ENCODE results near the gene GSKIP. TPM values are rescaled to one million over a fixed set of nuclear protein-coding genes. Genes with fewer than 3 reads are reported as not detected.

Gene GSKIP
- total RNA-seq, 2 donors from 2014 or later = 8.0 to 11.2 TPM

- TF ChIP-seq CTCF (IDR thresholded peaks at IDR 0.05) (no peak), POLR2A (IDR thresholded peaks at IDR 0.05) (no peak)
- 75 to 83% methylated on average over 5 of the region's 5 CpGs for WGBS, 2 donors
- no peaks in the 10 kb centered on the region for H3K9me3 ChIP-seq
- DNase-seq (no peak), ATAC-seq (no peak)
- H3K27me3 ChIP-seq = no peaks in the 10 kb centered on the region
- H3K36me3 ChIP-seq (replicated peaks in 1 of 2; ENCODE audit: insufficient read depth in 1 of 2, low read depth in 2 of 2) = no peaks in the 10 kb centered on the region
- H3K27ac ChIP-seq = no peak overlapping the region
- no peak overlapping the region for H3K4me3 ChIP-seq
- H3K4me1 ChIP-seq = no peaks in the 10 kb centered on the region
- intact Hi-C loops (cut with DNase I) = loop anchor here (10.0 kb wide), 1 partner anchor 328 kb away; no protein-coding TSS in a partner anchor
These were observed 59.7 kb downstream of the GSKIP start for GRCh38 chr14:96422992-96423391.

GRCh38 chr14:96423446-96424108 lies 60.3 kb downstream of the GSKIP start:
- H3K4me3 ChIP-seq = peak overlapping the region in 1 of 2 donors; percentile 8
- no peaks in the 10 kb centered on the region for H3K4me1 ChIP-seq
- intact Hi-C loops (cut with DNase I) = loop anchor here (10.0 kb wide), 1 partner anchor 329 kb away; no protein-coding TSS in a partner anchor
- no peaks in the 10 kb centered on the region for H3K36me3 ChIP-seq (replicated peaks in 1 of 2; ENCODE audit: insufficient read depth in 1 of 2, low read depth in 2 of 2)
- no peak for ATAC-seq
- TF ChIP-seq CTCF (IDR thresholded peaks at IDR 0.05) (no peak), POLR2A (IDR thresholded peaks at IDR 0.05) (no peak)
- DNase-seq = no peak
- no peaks in the 10 kb centered on the region for H3K9me3 ChIP-seq
- H3K27me3 ChIP-seq = no peaks in the 10 kb centered on the region
- WGBS, 2 donors = 51% methylated on average over 25 of the region's 25 CpGs; no CpG with 5 or more reads in 1 of the 2 donors
- no peak overlapping the region for H3K27ac ChIP-seq

- WGBS, 2 donors = 2 to 8% methylated on average over 10 to 33 of the region's 33 CpGs
- peak; percentile 96 for ATAC-seq
- no peak overlapping the region for H3K27ac ChIP-seq
These were observed 61.0 kb downstream of the GSKIP start for GRCh38 chr14:96424109-96424989.

GRCh38 chr14:96434040-96434439 lies 70.7 kb downstream of the GSKIP start:
- WGBS, 2 donors = 42 to 45% methylated on average over 4 of the region's 4 CpGs
- H3K4me1 ChIP-seq = peaks cover 9% of the 10 kb centered on the region
- intact Hi-C loops (cut with DNase I) = no loop called here
- DNase-seq (peak in 3 of 4 donors; percentile 36 to 58 (median 45)), ATAC-seq (peak; percentile 65)
- no peaks in the 10 kb centered on the region for H3K27me3 ChIP-seq
- TF ChIP-seq POLR2A (IDR thresholded peaks at IDR 0.05) (no peak), CTCF (IDR thresholded peaks at IDR 0.05) (peak in 4 of 7 experiments; percentile 37 to 64 (median 44))
- no peak overlapping the region for H3K4me3 ChIP-seq
- H3K9me3 ChIP-seq = no peaks in the 10 kb centered on the region
- no peaks in the 10 kb centered on the region for H3K36me3 ChIP-seq (replicated peaks in 1 of 2; ENCODE audit: insufficient read depth in 1 of 2, low read depth in 2 of 2)
- no peak overlapping the region for H3K27ac ChIP-seq

More at GRCh38 chr14:96424109-96424989, 61.0 kb downstream of the GSKIP start:
- Histone ChIP-seq H3K4me3 (peak overlapping the region in 1 of 2 donors; percentile 8), H3K27me3 (no peaks in the 10 kb centered on the region), H3K9me3 (no peaks in the 10 kb centered on the region), H3K4me1 (no peaks in the 10 kb centered on the region), H3K36me3 (replicated peaks in 1 of 2; ENCODE audit: insufficient read depth in 1 of 2, low read depth in 2 of 2) (no peaks in the 10 kb centered on the region)
- DNase-seq = peak; percentile 33 to 52 (median 41)
- intact Hi-C loops (cut with DNase I) = loop anchor here (10.0 kb wide), 1 partner anchor 330 kb away; no protein-coding TSS in a partner anchor
- TF ChIP-seq CTCF (IDR thresholded peaks at IDR 0.05) = peak; percentile 50 to 88 (median 80)
- no peak for TF ChIP-seq POLR2A (IDR thresholded peaks at IDR 0.05)

Small RNA genes within 50 kb of the gene (small RNA-seq; reads per million reads assigned to genes)
- 0.19 reads per million for gene RNU2-33P

Other genes with a start within 250 kb of the GSKIP start
- 10 to 100 TPM in 1 of 2 donors, 1 to 10 TPM in 1; 9.6 to 11.4 TPM for gene BDKRB2, start 158.7 kb upstream of the GSKIP start, total RNA-seq
- gene BDKRB1, start 107.3 kb upstream of the GSKIP start, total RNA-seq = not detected
- gene ATG2B, start 185 bp upstream of the GSKIP start, total RNA-seq = 10 to 100 TPM; 26.2 to 51.7 TPM
- 1 to 10 TPM; 1.6 to 4.3 TPM for gene AK7, start 28.6 kb downstream of the GSKIP start, total RNA-seq
- gene PAPOLA, start 138.9 kb downstream of the GSKIP start, total RNA-seq = 100 to 1,000 TPM; 122 to 163 TPM

All from body of pancreas (tissue), 4 donors.